K562 (cell line): Measurements from ENCODE around the gene ZNF324B. TPM values are rescaled to one million over a fixed set of nuclear protein-coding genes. Genes with fewer than 3 reads are reported as not detected.

ENCODE experiments used
- ATAC-seq: fragments of 200-7000 bp; cut with Tn5 transposase; 3 replicates; pipeline ENCODE4 v1.9.1; 2020; ENCODE audit warnings: moderate library complexity
- BruUV-seq: library from RNA; stranded (reverse); fragments of 400-500 nt; replicated peaks from 2 replicates; lab custom pipeline; 2021; lab: Mats Ljungman, UMichigan
- CTCF ChIA-PET: fragments of 300-600 bp; formaldehyde crosslinking; extraction: SDS; loops from one replicate; lab custom pipeline; 2021; ENCODE audit warnings: low intra/inter-chr PET ratio; lab: Yijun Ruan, JAX
- POLR2A ChIA-PET: fragments of 300-600, 350-650 bp; sonication (Branson Sonifier 250); formaldehyde crosslinking; extraction: SDS; loops from one replicate; lab custom pipeline; 2021; ENCODE audit warnings: antibody characterized with exemption, inconsistent platforms; lab: Yijun Ruan, JAX
- DNase-seq, 4 experiments: peaks; one replicate each; pipeline versions ENCODE4 v3.0.0 to v3.0.0-alpha.2; 2011 to 2018; ENCODE audit warnings: low spot score in 3 of 4, mixed read lengths in 3 of 4; ENCODE audit errors: extremely low read depth in 1 of 4
- FAIRE-seq: peaks from 2 replicates; lab custom pipeline; 2011; peaks lifted over from hg19 to GRCh38; lab: Jason Lieb, UNC
- H2AFZ ChIP-seq: 2 replicates; pipeline ENCODE4 v1.6.0; 2011; ENCODE audit warnings: low read depth, low read length, control low read depth, inconsistent platforms
- H3K27ac ChIP-seq: fragments of 200-600 bp; 3 replicates; pipeline ENCODE4 v1.8.0; 2011; ENCODE audit warnings: low read depth, mild to moderate bottlenecking, control low read depth, inconsistent platforms, low read length, moderate library complexity, mixed read lengths; ENCODE audit errors: extremely low read depth
- H3K27me3 ChIP-seq, 2 experiments: fragments of 300-600 bp in 1 of 2; 2 replicates in 1 of 2; 3 replicates in 1 of 2; pipeline versions ENCODE4 v1.6.0 to v1.8.0; 2011; ENCODE audit warnings: inconsistent platforms in 2 of 2, low read length in 2 of 2, mild to moderate bottlenecking in 1 of 2, mixed read lengths in 1 of 2, moderate library complexity in 1 of 2; ENCODE audit not compliant: control insufficient read depth in 2 of 2, insufficient read depth in 2 of 2
- H3K36me3 ChIP-seq: fragments of 300-600 bp; 3 replicates; pipeline ENCODE4 v1.8.0; 2011; ENCODE audit warnings: mild to moderate bottlenecking, low read length, inconsistent platforms; ENCODE audit not compliant: control insufficient read depth, insufficient read depth
- H3K4me1 ChIP-seq, 2 experiments: fragments of 200-600 bp in 1 of 2; replicated peaks in 1 of 2; 2 replicates in 1 of 2; 3 replicates in 1 of 2; pipeline versions ENCODE4 v1.5.1 to v1.8.0; 2011; ENCODE audit warnings: inconsistent platforms in 2 of 2, low read length in 2 of 2, mild to moderate bottlenecking in 1 of 2, mixed read lengths in 1 of 2, moderate library complexity in 1 of 2; ENCODE audit not compliant: control insufficient read depth in 2 of 2, insufficient read depth in 2 of 2
- H3K4me2 ChIP-seq: 2 replicates; pipeline ENCODE4 v1.6.1; 2011; ENCODE audit warnings: low read length, control low read depth, inconsistent platforms, mixed read lengths; ENCODE audit not compliant: insufficient read depth
- H3K4me3 ChIP-seq: fragments of 200-600 bp; sonication (generic), shearing (Covaris generic); 2 replicates; pipeline ENCODE4 v1.5.1; 2016; ENCODE audit warnings: control low read depth, inconsistent platforms
- H3K79me2 ChIP-seq: fragments of 200-600 bp; 3 replicates; pipeline ENCODE4 v1.8.0; 2011; ENCODE audit warnings: low read length, inconsistent platforms; ENCODE audit not compliant: control insufficient read depth, insufficient read depth
- H3K9ac ChIP-seq, 2 experiments: 2 replicates each; pipeline versions ENCODE4 v1.6.0 to v1.6.1; 2011; ENCODE audit warnings: low read depth in 2 of 2, low read length in 2 of 2, control low read depth in 1 of 2, inconsistent platforms in 1 of 2, mild to moderate bottlenecking in 1 of 2, mixed read lengths in 1 of 2; ENCODE audit not compliant: insufficient read depth in 1 of 2
- H3K9me1 ChIP-seq: one replicate; pipeline ENCODE4 v1.6.0; 2011; ENCODE audit warnings: inconsistent platforms, mild to moderate bottlenecking, low read length, moderate library complexity; ENCODE audit not compliant: control insufficient read depth, insufficient read depth
- H3K9me3 ChIP-seq: replicated peaks from 2 replicates; pipeline ENCODE4 v1.5.1; 2011; ENCODE audit warnings: low read depth, low read length, inconsistent platforms; ENCODE audit not compliant: control insufficient read depth, insufficient read depth
- H4K20me1 ChIP-seq: replicated peaks from 2 replicates; pipeline ENCODE4 v1.6.1; 2011; ENCODE audit warnings: low read length, inconsistent platforms, mixed read lengths; ENCODE audit not compliant: control insufficient read depth, insufficient read depth
- COPS2 ChIP-seq: fragments of 450-650 bp; conservative IDR thresholded peaks from 2 replicates; pipeline ENCODE4 v1.6.1; 2016; ENCODE audit warnings: mild to moderate bottlenecking, moderate library complexity
- ESRRA ChIP-seq: fragments of 450-650 bp; IDR thresholded peaks from 2 replicates; pipeline ENCODE4 v1.6.1; 2014; ENCODE audit warnings: low read depth, mild to moderate bottlenecking, moderate library complexity, borderline replicate concordance
- LCOR ChIP-seq: sonication (generic); formaldehyde crosslinking; IDR thresholded peaks from 2 replicates; pipeline ENCODE4 v1.8.0; 2022; ENCODE audit warnings: mild to moderate bottlenecking, missing genetic modification reagents
- MECOM ChIP-seq: fragments of 250-450 bp; sonication (Bioruptor Pico); IDR thresholded peaks from 2 replicates; pipeline ENCODE4 v1.8.0; 2022; ENCODE audit warnings: inconsistent platforms
- NCOA6 ChIP-seq: fragments of 450-650 bp; IDR thresholded peaks from 2 replicates; pipeline ENCODE4 v1.6.1; 2017; ENCODE audit warnings: mild to moderate bottlenecking
- NFIC ChIP-seq: fragments of 450-650 bp; IDR thresholded peaks from 2 replicates; pipeline ENCODE4 v1.6.1; 2017; ENCODE audit warnings: mild to moderate bottlenecking, inconsistent platforms
- POLR2A ChIP-seq: fragments of 450-650 bp; conservative IDR thresholded peaks from 2 replicates; pipeline ENCODE4 v1.6.1; 2016
- RBM15 ChIP-seq: fragments of 200-400 bp; formaldehyde crosslinking; IDR thresholded peaks from 2 replicates; pipeline ENCODE4 v1.6.1; 2018; ENCODE audit warnings: mild to moderate bottlenecking, low read length, moderate library complexity; ENCODE audit not compliant: insufficient read depth
- RBM22 ChIP-seq: fragments of 200-400 bp; formaldehyde crosslinking; IDR thresholded peaks from 2 replicates; pipeline ENCODE4 v1.6.1; 2018; ENCODE audit warnings: low read length, low read depth; ENCODE audit not compliant: poor library complexity, severe bottlenecking
- RCOR1 ChIP-seq, 2 experiments: IDR thresholded peaks; 2 replicates each; pipeline ENCODE4 v1.6.1; 2012; ENCODE audit warnings: low read depth in 2 of 2, low read length in 2 of 2, borderline replicate concordance in 1 of 2, improper control_type of control experiment in 1 of 2
- SP2 ChIP-seq: IDR thresholded peaks from 2 replicates; pipeline ENCODE4 v1.6.1; 2011; ENCODE audit warnings: mild to moderate bottlenecking, low read depth, low read length, moderate library complexity; ENCODE audit not compliant: poor library complexity, severe bottlenecking; ENCODE audit errors: extremely low read depth
- WGBS: fragments of 100-300 bp; shearing (Covaris generic); methylation state at CpG from one replicate; pipeline ENCODE4 v1.1.6; 2016; ENCODE audit warnings: low coverage, mixed read lengths; ENCODE audit not compliant: insufficient coverage; ENCODE audit errors: missing lambda C conversion rate; 5-methylcytosine and 5-hydroxymethylcytosine counted together
- in situ Hi-C: fragments of 300-500 bp; cut with MboI; formaldehyde crosslinking; loops from 4 replicates; pipeline ENCODE4 v1.15.0; 2018; ENCODE audit warnings: inconsistent platforms, mixed read lengths
- intact Hi-C: fragments of 100-400 bp; cut with micrococcal nuclease; formaldehyde crosslinking; loops from 2 replicates; pipeline ENCODE4 v1.14.2; 2022
- polyA plus RNA-seq, 8 experiments: library from polyadenylated mRNA; depleted of rRNA in 4 of 8; stranded (reverse) in 5 of 8; unstranded in 3 of 8; fragments of >200 nt; fragmentation: Nextera tagmentation in 2 of 8; fragmentation: Illumina TruSeq in 1 of 8; extraction: Ambion mirVana in 2 of 8; extraction: Trizol in 1 of 8; gene quantifications; 2 replicates each; pipeline versions ENCODE4 v1.2.1 to v1.2.3, GENCODE V29; 2011 to 2014; ENCODE audit warnings: inconsistent platforms in 1 of 8, missing spikeins in 1 of 8
- total RNA-seq, 7 experiments: library from RNA; depleted of rRNA in 6 of 7; stranded (reverse); fragments of >200 nt in 6 of 7; fragmentation: Illumina TruSeq in 2 of 7; extraction: Trizol in 2 of 7; gene quantifications; 2 replicates each; pipeline versions ENCODE4 v1.2.1 to v1.2.3, GENCODE V29; 2011 to 2021; ENCODE audit warnings: low replicate concordance in 1 of 7
- TF ChIP-seq, protein P1 (sequence below): fragments of 450-650 bp; IDR thresholded peaks from 2 replicates; pipeline ENCODE4 v1.6.1; 2018; ENCODE audit not compliant: partially characterized antibody
- TF ChIP-seq, protein P2 (sequence below): fragments of 450-650 bp; formaldehyde crosslinking; IDR thresholded peaks from 2 replicates; pipeline ENCODE4 v1.4.0; 2020; ENCODE audit warnings: mild to moderate bottlenecking, moderate library complexity
- TF ChIP-seq, protein P3 (sequence below): fragments of 450-650 bp; conservative IDR thresholded peaks from 2 replicates; pipeline ENCODE4 v1.6.1; 2016; ENCODE audit warnings: missing genetic modification characterization, low read depth, mild to moderate bottlenecking, control low read depth, missing compliant biosample characterization

The ZNF324B gene
- total and polyA plus RNA-seq, 9 of the 15 experiments (the other 6 are each of a cell fraction or from before 2014, with no cell fraction given): 0.20 to 13.5 (median 5.7) TPM

GRCh38 chr19:58408152-58409009 lies 43.0 kb upstream of the ZNF324B start, which contains the start of gene ZNF584:
Gene ZNF584 (plus strand): TSS chr19:58408649. CDS start chr19:58409148, 499 bp downstream.
- Histone ChIP-seq H3K4me1 (peaks cover 18 to 39% of the 10 kb centered on the region in 2 experiments), H3K27me3 (no peaks in the 10 kb centered on the region), H3K9me3 (no peaks in the 10 kb centered on the region), H3K36me3 (peaks cover 22% of the 10 kb centered on the region; the same call in 2 of the 3 replicates), H2AFZ (peak within 1 kb of the TSS; percentile 92), H3K9me1 (no peaks in the 10 kb centered on the region), H3K4me2 (peak within 1 kb of the TSS; percentile 94), H3K79me2 (peaks cover 51% of the 10 kb centered on the region), H3K4me3 (peak within 1 kb of the TSS; percentile 87), H3K9ac (peak within 1 kb of the TSS; percentile 94 to 97), H4K20me1 (no peaks in the 10 kb centered on the region), H3K27ac (peak within 1 kb of the TSS; percentile 97)
- POLR2A ChIA-PET: interaction anchor here (0.6 to 2.0 kb wide), 14 partner anchors 8 to 225 kb away, joined by 3 to 7 read pairs (median 4); partner anchors contain the start of gene ZNF274
- DNase-seq (peak; percentile 92 to 98 (median 95)), FAIRE-seq (peak; percentile 84), ATAC-seq (peak; percentile 94)
- CTCF ChIA-PET: no interaction called here
- intact Hi-C loops: loop anchor here (5.0 to 10.0 kb wide), 4 partner anchors 59 to 184 kb away; partner anchors contain the start of genes ZNF324, ZNF544, ZNF8 and ZSCAN22
- no TSS peak for BruUV-seq
- in situ Hi-C loops: no loop called here
- under 1% methylated on average over 69 of the region's 100 CpGs for WGBS
- no peak for TF ChIP-seq COPS2
- TF ChIP-seq NCOA6: peak; percentile 75; the same call in 1 of the 2 replicates
- TF ChIP-seq POLR2A: peak; percentile 96
- no peak for TF ChIP-seq RBM15
- peak; percentile 93 for TF ChIP-seq NFIC
- TF ChIP-seq SP2: peak; percentile 61
- TF ChIP-seq MECOM (CRISPR knock-in tag): no peak
- peak; percentile 89 for TF ChIP-seq RBM22
- TF ChIP-seq, protein P1, sequence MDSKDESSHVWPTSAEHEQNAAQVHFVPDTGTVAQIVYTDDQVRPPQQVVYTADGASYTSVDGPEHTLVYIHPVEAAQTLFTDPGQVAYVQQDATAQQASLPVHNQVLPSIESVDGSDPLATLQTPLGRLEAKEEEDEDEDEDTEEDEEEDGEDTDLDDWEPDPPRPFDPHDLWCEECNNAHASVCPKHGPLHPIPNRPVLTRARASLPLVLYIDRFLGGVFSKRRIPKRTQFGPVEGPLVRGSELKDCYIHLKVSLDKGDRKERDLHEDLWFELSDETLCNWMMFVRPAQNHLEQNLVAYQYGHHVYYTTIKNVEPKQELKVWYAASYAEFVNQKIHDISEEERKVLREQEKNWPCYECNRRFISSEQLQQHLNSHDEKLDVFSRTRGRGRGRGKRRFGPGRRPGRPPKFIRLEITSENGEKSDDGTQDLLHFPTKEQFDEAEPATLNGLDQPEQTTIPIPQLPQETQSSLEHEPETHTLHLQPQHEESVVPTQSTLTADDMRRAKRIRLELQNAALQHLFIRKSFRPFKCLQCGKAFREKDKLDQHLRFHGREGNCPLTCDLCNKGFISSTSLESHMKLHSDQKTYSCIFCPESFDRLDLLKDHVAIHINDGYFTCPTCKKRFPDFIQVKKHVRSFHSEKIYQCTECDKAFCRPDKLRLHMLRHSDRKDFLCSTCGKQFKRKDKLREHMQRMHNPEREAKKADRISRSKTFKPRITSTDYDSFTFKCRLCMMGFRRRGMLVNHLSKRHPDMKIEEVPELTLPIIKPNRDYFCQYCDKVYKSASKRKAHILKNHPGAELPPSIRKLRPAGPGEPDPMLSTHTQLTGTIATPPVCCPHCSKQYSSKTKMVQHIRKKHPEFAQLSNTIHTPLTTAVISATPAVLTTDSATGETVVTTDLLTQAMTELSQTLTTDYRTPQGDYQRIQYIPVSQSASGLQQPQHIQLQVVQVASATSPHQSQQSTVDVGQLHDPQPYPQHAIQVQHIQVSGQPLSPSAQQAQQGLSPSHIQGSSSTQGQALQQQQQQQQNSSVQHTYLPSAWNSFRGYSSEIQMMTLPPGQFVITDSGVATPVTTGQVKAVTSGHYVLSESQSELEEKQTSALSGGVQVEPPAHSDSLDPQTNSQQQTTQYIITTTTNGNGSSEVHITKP: peak; percentile 41
- TF ChIP-seq, protein P2, sequence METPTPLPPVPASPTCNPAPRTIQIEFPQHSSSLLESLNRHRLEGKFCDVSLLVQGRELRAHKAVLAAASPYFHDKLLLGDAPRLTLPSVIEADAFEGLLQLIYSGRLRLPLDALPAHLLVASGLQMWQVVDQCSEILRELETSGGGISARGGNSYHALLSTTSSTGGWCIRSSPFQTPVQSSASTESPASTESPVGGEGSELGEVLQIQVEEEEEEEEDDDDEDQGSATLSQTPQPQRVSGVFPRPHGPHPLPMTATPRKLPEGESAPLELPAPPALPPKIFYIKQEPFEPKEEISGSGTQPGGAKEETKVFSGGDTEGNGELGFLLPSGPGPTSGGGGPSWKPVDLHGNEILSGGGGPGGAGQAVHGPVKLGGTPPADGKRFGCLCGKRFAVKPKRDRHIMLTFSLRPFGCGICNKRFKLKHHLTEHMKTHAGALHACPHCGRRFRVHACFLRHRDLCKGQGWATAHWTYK (CRISPR knock-in tag): no peak
- TF ChIP-seq, protein P3, sequence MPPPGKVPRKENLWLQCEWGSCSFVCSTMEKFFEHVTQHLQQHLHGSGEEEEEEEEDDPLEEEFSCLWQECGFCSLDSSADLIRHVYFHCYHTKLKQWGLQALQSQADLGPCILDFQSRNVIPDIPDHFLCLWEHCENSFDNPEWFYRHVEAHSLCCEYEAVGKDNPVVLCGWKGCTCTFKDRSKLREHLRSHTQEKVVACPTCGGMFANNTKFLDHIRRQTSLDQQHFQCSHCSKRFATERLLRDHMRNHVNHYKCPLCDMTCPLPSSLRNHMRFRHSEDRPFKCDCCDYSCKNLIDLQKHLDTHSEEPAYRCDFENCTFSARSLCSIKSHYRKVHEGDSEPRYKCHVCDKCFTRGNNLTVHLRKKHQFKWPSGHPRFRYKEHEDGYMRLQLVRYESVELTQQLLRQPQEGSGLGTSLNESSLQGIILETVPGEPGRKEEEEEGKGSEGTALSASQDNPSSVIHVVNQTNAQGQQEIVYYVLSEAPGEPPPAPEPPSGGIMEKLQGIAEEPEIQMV: no peak
- 0 out of 2 replicates have a peak, but pooled peaks have one; percentile 2 for TF ChIP-seq LCOR (CRISPR knock-in tag)
- TF ChIP-seq ESRRA: peak; percentile 81; the same call in 1 of the 2 replicates
- TF ChIP-seq RCOR1 (IDR thresholded peaks at IDR 0.05; ENCODE audit: borderline replicate concordance in 1 of 2, low read depth in 2 of 2, low read length in 2 of 2): 0 out of 4 replicates have a peak, but pooled peaks of 1 of the 2 experiments have one; percentile 4
